ENCODE measurements around the gene CGNL1.

Gene CGNL1

GRCh38 chr15:57375827-57376695, at the start of gene CGNL1:
CGNL1 (plus strand) TSS chr15:57376505; CDS start chr15:57438000, 61,495 bp downstream.
- no peak for DNase-seq

- DNase-seq, result no peak
These were observed 48.3 kb upstream of the CGNL1 start for GRCh38 chr15:57327985-57328471.

GRCh38 chr15:57328479-57328878, 47.8 kb upstream of the CGNL1 start:
- DNase-seq, result no peak

- DNase-seq, result no peak
These were observed 47.4 kb upstream of the CGNL1 start for GRCh38 chr15:57328897-57329296.

- DNase-seq, result no peak
These were observed 46.5 kb upstream of the CGNL1 start for GRCh38 chr15:57329582-57330367.

- no peak for DNase-seq
These were observed 45.5 kb upstream of the CGNL1 start for GRCh38 chr15:57330619-57331340.

- no peak for DNase-seq
These were observed 44.0 kb upstream of the CGNL1 start for GRCh38 chr15:57332326-57332725.

GRCh38 chr15:57333487-57333886, 42.8 kb upstream of the CGNL1 start:
- no peak for DNase-seq

- no peak for DNase-seq
These were observed 42.0 kb upstream of the CGNL1 start for GRCh38 chr15:57334257-57334656.

GRCh38 chr15:57335293-57335715, 41.0 kb upstream of the CGNL1 start:
- no peak for DNase-seq

GRCh38 chr15:57335719-57336118, 40.6 kb upstream of the CGNL1 start:
- no peak for DNase-seq

- peak; percentile 29 for DNase-seq
These were observed 38.4 kb upstream of the CGNL1 start for GRCh38 chr15:57337868-57338411.

- no peak for DNase-seq
These were observed 37.0 kb upstream of the CGNL1 start for GRCh38 chr15:57339321-57339720.

- DNase-seq, result no peak
These were observed 35.5 kb upstream of the CGNL1 start for GRCh38 chr15:57340682-57341259.

- no peak for DNase-seq
These were observed 33.3 kb upstream of the CGNL1 start for GRCh38 chr15:57343048-57343447.

GRCh38 chr15:57343498-57343897, 32.8 kb upstream of the CGNL1 start:
- DNase-seq, result no peak

GRCh38 chr15:57344282-57344681, 32.0 kb upstream of the CGNL1 start:
- no peak for DNase-seq

GRCh38 chr15:57345584-57345983, 30.7 kb upstream of the CGNL1 start:
- no peak for DNase-seq

GRCh38 chr15:57348081-57348480, 28.2 kb upstream of the CGNL1 start:
- DNase-seq, result no peak

GRCh38 chr15:57352535-57353316, 23.6 kb upstream of the CGNL1 start:
- DNase-seq, result no peak

- no peak for DNase-seq
These were observed 22.9 kb upstream of the CGNL1 start for GRCh38 chr15:57353317-57353804.

Measured in SHP77 treated with DMSO at 0.1 percent for 48 hours (cell line).